ENCODE results near the gene HRK. TPM values are rescaled to one million over a fixed set of nuclear protein-coding genes. Genes with fewer than 3 reads are reported as not detected.

The HRK gene
- total and polyA plus RNA-seq, 2 of the 4 experiments (the other 2 are of a cell fraction), result not detected

- no peaks in the 10 kb centered on the region; the same call in 1 of the 2 replicates for H3K27me3 ChIP-seq (ENCODE audit: control insufficient read depth, insufficient read depth, low read length)
- H3K9ac ChIP-seq (ENCODE audit: low read depth, low read length), result no peak overlapping the region
- no peaks in the 10 kb centered on the region for H3K9me3 ChIP-seq (ENCODE audit: control insufficient read depth, insufficient read depth, low read length)
- H3K56ac ChIP-seq (ENCODE audit: extremely low read depth, insufficient read depth, low read length), result no peak overlapping the region
- H3K79me1 ChIP-seq (ENCODE audit: low read depth in 1 of 2, low read length in 2 of 2), result no peaks in the 10 kb centered on the region
- H4K8ac ChIP-seq (ENCODE audit: low read depth in 2 of 2, low read length in 2 of 2), result no peak overlapping the region
- no peak overlapping the region for H2BK20ac ChIP-seq (ENCODE audit: low read depth, low read length)
- no peaks in the 10 kb centered on the region for H4K20me1 ChIP-seq (ENCODE audit: insufficient read depth, low read length)
- no peak overlapping the region for H2BK15ac ChIP-seq (ENCODE audit: low read depth, low read length)
- WGBS, 2 experiments (ENCODE audit: extremely low coverage in 2 of 2, insufficient read length in 1 of 2), result no CpG with 5 or more reads among the region's 6 CpGs
- BruUV-seq (replicated peaks), result no TSS peak
- no peak overlapping the region for H3K18ac ChIP-seq (ENCODE audit: low read depth, low read length)
- H2AK5ac ChIP-seq (ENCODE audit: low read depth, low read length), result no peak overlapping the region
- no peak for TF ChIP-seq RFX5 (IDR thresholded peaks at IDR 0.05; ENCODE audit: low read depth, low read length)
- no peak for TF ChIP-seq RAD21 (IDR thresholded peaks at IDR 0.05; ENCODE audit: low read length)
- TF ChIP-seq MAZ (IDR thresholded peaks at IDR 0.05; ENCODE audit: borderline replicate concordance, low read depth, low read length), result no peak
- no peak for TF ChIP-seq MAFK (IDR thresholded peaks at IDR 0.05; ENCODE audit: low read depth, low read length)
- TF ChIP-seq, protein P1, sequence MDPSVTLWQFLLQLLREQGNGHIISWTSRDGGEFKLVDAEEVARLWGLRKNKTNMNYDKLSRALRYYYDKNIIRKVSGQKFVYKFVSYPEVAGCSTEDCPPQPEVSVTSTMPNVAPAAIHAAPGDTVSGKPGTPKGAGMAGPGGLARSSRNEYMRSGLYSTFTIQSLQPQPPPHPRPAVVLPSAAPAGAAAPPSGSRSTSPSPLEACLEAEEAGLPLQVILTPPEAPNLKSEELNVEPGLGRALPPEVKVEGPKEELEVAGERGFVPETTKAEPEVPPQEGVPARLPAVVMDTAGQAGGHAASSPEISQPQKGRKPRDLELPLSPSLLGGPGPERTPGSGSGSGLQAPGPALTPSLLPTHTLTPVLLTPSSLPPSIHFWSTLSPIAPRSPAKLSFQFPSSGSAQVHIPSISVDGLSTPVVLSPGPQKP (IDR thresholded peaks at IDR 0.05; ENCODE audit: borderline replicate concordance, low read depth, low read length), result no peak
- no peak for TF ChIP-seq POLR2A (IDR thresholded peaks at IDR 0.05; ENCODE audit: low read depth, low read length)
- no peak for TF ChIP-seq CHD1 (IDR thresholded peaks at IDR 0.05; ENCODE audit: low read depth, low read length)
- TF ChIP-seq SMC3 (IDR thresholded peaks at IDR 0.05; ENCODE audit: low read depth, low read length), result no peak
- TF ChIP-seq NFE2L2 (IDR thresholded peaks at IDR 0.05; ENCODE audit: low read depth, low read length), result no peak
- no peak for TF ChIP-seq RCOR1 (IDR thresholded peaks at IDR 0.05; ENCODE audit: insufficient replicate concordance, low read length)
- no peak for TF ChIP-seq CEBPB (IDR thresholded peaks at IDR 0.05; ENCODE audit: low read depth, low read length)
- TF ChIP-seq BHLHE40 (IDR thresholded peaks at IDR 0.05; ENCODE audit: low read depth, low read length), result no peak
- TF ChIP-seq, protein P2, sequence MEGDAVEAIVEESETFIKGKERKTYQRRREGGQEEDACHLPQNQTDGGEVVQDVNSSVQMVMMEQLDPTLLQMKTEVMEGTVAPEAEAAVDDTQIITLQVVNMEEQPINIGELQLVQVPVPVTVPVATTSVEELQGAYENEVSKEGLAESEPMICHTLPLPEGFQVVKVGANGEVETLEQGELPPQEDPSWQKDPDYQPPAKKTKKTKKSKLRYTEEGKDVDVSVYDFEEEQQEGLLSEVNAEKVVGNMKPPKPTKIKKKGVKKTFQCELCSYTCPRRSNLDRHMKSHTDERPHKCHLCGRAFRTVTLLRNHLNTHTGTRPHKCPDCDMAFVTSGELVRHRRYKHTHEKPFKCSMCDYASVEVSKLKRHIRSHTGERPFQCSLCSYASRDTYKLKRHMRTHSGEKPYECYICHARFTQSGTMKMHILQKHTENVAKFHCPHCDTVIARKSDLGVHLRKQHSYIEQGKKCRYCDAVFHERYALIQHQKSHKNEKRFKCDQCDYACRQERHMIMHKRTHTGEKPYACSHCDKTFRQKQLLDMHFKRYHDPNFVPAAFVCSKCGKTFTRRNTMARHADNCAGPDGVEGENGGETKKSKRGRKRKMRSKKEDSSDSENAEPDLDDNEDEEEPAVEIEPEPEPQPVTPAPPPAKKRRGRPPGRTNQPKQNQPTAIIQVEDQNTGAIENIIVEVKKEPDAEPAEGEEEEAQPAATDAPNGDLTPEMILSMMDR (conservative IDR thresholded peaks at IDR 0.05; ENCODE audit: low read depth, low read length), result no peak
- TF ChIP-seq MXI1 (IDR thresholded peaks at IDR 0.05; ENCODE audit: borderline replicate concordance, low read depth, low read length), result no peak
- H3K4me2 ChIP-seq (ENCODE audit: low read depth, low read length), result no peak overlapping the region
- no peak overlapping the region for H2BK5ac ChIP-seq (ENCODE audit: low read depth, low read length, poor library complexity, severe bottlenecking)
- no peak overlapping the region for H3K23ac ChIP-seq (ENCODE audit: low read depth, low read length)
- H3K9me1 ChIP-seq (ENCODE audit: insufficient read depth, low read length), result no peaks in the 10 kb centered on the region
- H3K36me3 ChIP-seq (ENCODE audit: control insufficient read depth, insufficient read depth, low read length), result no peaks in the 10 kb centered on the region
- intact Hi-C loops (cut with micrococcal nuclease) (no loop called here), in situ Hi-C loops (cut with MboI; ENCODE audit: low sequenced_read_pairs) (no loop called here), dilution Hi-C loops (cut with HindIII; ENCODE audit: low sequenced_read_pairs, unreplicated experiment) (no loop called here)
- H3K14ac ChIP-seq (replicated peaks; ENCODE audit: low read depth, low read length), result no peak overlapping the region
- DNase-seq, result no peak
- no peak overlapping the region for H2AFZ ChIP-seq (replicated peaks; ENCODE audit: low read length, poor library complexity)
- no peak overlapping the region for H4K5ac ChIP-seq (ENCODE audit: low read depth, low read length)
- H2BK120ac ChIP-seq (ENCODE audit: low read depth, low read length), result no peak overlapping the region
- no peak overlapping the region for H3K4ac ChIP-seq (ENCODE audit: low read depth, low read length)
- ChIA-PET CTCF (interaction anchor here (1.1 kb wide), 1 partner anchor 11 kb away, joined by 3 read pairs; no protein-coding TSS in a partner anchor), POLR2A (ENCODE audit: unreplicated experiment) (no interaction called here)
- no peak overlapping the region for H3K27ac ChIP-seq (ENCODE audit: insufficient read depth, low read length)
- no peak overlapping the region for H3K4me3 ChIP-seq (ENCODE audit: insufficient read depth, low read depth, low read length)
- H2AK9ac ChIP-seq (replicated peaks; ENCODE audit: low read depth, low read length, poor library complexity), result no peak overlapping the region
- no peak overlapping the region for H4K91ac ChIP-seq (ENCODE audit: insufficient read depth, low read depth, low read length)
- no peaks in the 10 kb centered on the region for H3K4me1 ChIP-seq (ENCODE audit: control insufficient read depth, insufficient read depth, low read length)
- no peak for ATAC-seq (ENCODE audit: low read depth)
Measured at GRCh38 chr12:116852303-116852702, 28.9 kb downstream of the HRK start.

Data from IMR-90 (cell line).